ENCODE measurements around the gene SGK1.
"Not testable (repeated sequence)": the region's sequence is repeated elsewhere in the genome, so short reads cannot be mapped to it uniquely, and the experiment has no call there.

Gene SGK1

DNA sequence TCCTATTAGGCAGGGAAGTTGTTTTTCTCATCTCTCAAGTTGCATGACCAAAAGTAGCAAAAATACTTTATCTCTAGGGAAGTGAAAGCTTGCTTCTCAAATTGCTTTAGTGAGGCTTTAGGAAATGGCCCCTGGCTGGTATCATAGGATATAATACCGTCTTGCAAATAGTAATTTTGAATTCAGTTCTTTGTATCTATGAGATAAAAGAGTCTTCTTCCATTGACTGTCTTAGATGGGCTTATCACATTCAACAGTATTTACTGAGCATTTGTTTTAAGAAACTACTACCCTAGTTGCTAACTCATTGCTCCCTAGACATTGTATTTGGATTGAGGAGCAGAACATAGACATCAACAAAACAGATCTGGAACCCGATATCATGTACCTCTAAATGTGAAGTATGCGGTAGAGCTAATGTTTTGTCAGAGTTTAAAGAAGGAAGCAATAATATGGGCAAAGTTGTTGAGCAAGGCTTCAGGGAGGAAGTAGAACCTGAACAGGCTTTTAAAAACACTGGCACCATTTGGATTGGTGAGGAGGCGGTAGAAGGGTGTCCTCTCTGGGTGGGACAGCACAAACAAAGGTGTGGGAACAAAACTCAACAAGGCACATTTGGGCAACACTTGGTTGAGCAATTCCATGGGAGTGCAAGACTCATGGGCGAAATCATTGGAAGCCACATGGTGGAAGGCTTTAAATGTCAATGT lies 101.5 kb downstream of the SGK1 start:
- no peak for DNase-seq

GRCh38 chr6:134213410-134213809 lies 104.5 kb downstream of the SGK1 start:
- not testable (repeated sequence) for DNase-seq

DNA sequence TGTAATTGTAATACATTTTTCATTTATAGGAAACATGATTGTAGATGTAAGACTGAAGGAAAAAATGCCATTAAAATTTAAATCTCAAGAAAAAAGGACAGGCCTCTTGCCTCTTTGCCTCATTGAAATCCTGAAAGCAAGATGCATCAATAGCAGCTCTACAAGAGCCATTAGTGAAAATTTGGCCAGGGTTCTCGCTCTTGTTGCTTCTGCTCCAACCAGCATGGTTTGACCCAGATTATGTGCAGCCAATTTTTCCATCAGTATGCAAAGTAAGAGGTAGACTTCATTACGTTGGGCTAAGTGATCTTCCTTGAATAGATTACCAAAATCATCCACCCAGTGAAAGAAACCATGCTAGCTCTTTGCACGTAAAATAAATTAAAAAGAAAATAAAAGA lies 106.6 kb downstream of the SGK1 start:
- DNase-seq, result no peak

- no peak for DNase-seq
Measured at GRCh38 chr6:134207421-134207820, 110.5 kb downstream of the SGK1 start.

DNA sequence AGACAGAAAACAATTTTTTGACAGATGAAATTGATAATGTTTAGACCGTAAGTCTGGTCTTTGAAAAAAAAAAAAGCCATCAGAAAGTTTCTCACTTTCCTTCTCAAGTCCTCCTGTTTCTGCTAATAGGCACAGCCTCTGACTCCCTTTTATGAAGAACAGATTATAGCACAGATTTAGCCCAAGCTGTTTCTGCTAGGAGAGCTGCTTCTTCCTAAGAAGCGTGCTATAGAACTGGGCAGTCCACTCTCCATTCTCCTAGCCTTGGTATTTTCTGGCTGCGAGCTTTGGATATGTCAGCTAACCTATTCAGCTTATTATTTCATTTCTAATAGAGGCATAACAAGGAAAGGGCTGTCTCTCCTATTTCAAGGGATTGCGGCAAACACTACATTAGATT lies 112.5 kb downstream of the SGK1 start:
- DNase-seq, result no peak

DNA sequence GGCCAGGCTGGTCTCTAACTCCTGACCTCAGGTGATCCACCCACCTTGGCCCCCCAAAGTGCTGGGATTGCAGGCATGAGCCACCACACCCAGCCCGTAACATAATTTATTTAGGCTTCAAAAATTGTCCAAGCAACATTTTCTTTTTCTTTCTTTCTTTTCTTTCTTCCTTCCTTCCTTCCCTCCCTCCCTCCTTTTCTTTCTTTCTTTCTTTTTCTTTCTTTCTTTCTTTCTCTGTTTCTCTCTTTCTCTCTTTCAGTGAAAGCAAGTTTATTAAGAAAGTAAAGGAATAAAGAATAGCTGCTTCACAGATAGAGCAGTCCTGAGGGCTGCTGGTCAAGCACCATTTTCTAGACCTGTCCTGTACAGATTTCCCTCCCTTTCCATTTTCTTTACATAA lies 113.2 kb downstream of the SGK1 start:
- DNase-seq, result not testable (repeated sequence)

- DNase-seq, result no peak
Measured at GRCh38 chr6:134204031-134204430, 113.9 kb downstream of the SGK1 start.

- no peak for DNase-seq
Measured at GRCh38 chr6:134201716-134202115, 116.2 kb downstream of the SGK1 start.

DNA sequence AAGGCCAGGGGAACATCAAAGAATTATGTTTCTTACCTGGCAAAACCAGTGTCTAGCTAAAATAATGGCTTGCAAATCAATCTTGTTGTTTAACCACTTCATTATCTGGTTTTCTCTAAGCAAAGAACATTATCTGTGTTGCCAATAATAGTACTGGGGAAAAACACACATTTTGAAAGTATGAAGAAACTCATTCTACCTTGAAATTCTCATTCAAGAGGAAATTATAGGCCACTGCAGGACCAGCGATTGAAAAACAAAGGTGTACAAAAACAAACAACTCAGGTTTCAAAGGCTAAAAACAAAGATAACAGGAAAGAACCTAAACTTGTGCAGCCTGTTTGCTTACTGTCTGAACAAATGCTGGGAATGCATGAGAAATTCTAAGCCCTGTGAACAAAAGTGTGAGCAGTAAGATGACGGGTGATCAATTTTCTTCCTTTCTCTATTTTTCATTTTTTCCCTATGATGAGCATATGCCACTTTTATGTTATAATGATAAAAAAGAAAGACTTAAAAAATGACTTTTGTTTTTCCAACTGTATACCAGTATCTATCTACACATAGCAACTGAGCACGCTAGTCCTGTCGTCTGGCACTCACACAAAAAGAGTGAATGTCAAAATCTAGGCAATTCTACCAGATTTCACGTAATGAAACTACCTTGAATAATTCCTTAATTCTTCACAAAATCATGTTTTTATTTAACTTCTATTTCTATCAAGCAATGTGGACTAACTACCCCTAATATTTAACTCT lies 117.9 kb downstream of the SGK1 start:
- DNase-seq, result no peak

DNA sequence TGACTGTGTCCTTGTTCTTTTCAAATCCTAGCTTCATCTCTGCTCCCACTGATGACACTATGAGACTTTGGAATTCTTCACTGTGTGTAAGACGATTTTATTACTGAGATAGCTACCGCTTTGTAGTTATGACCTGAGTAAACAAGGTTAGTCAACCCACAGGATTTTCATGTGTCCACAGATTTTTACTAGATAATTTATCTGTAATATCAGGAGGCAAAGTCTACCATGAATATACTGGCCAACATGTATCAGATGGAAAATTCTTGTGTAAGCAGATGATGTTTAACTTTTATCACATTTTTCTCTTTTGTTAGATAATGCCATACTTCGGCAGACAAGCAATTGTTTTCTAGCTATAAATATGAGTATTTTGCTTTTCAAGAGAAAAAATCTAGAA lies 119.8 kb downstream of the SGK1 start:
- DNase-seq, result no peak

- not testable (repeated sequence) for DNase-seq
Measured at GRCh38 chr6:134197685-134198084, 120.2 kb downstream of the SGK1 start.

DNA sequence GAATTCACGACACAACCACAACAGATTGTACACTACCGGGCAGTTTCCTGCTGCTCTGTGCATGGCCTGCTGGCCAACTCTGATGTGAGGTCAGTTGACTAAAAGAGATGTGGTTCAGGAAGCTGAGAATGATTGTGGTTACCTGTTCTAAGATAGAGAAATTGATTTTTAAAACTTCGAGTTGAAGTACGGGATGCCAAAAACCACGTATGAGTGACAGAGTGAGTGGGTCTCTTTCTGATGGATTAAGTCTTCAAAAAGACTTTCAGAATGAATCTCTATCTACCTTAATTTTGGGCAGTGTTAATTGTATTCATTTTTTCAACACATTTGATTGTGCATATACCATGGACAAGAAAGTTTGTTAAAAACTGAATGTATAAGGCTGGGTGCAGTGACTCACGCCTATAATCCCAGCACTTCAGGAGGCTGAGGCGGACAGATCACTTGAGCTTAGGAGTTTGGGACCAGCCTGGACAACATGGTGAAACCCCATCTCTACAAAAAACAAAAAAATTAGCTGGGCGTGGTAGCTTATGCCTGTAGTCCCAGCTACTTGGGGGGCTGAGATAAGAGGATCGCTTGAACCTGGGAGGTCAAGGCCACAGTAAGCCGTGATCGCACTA lies 121.2 kb downstream of the SGK1 start:
- no peak for DNase-seq

- no peak for DNase-seq
Measured at GRCh38 chr6:134195985-134196384, 121.9 kb downstream of the SGK1 start.

DNA sequence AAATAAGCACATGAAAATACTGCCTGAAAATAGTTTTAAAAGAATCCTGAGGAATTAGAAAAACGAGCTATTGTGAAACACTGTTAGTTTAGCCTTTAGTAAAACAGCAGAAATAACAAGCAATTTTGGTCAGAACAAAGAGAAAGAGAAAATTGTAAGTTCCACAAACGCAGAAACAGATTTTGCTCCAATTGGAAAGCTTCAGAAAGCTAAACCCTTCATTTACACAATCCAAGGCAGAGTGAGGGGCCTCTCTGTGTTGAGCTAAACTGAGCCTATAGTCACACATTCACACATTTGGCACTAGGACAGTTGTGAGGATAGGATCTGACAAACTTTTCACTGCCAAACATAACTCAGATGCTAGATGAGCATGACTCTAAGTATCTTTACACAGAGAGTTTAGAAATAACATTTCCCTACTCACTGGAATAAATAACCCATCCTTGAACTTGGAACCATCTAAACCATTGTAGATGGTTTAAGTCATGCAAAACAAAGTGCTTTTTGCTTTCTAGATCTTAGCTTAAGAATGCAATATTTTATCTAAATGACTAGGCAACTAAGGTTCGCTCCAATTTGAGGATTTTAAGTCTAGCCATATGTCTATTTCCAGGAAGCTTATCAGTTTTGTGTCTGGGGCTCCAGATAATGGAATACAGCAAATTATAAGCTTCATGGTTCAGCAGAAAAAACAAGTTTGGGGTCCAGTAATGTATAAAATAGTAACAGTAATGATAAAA lies 122.6 kb downstream of the SGK1 start:
- DNase-seq, result no peak

- DNase-seq, result no peak
Measured at GRCh38 chr6:134193536-134194498, 124.1 kb downstream of the SGK1 start.

DNA sequence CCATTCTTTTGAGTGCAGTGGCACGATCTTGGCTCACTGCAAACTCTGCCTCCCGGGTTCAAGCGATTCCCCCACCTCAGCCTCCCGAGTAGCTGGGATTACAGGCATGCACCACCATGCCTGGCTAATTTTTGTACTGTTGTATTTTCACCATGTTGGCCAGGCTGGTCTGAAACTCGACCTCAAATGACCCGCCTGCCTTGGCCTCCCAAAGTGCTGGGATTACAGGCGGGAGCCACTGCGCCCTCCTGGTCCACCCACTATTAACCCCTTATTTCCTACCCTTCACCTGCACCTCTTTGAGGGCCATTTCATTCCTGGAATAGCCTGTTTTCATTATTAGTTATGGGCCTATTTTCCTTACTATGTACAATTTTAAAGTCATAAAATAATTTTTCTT lies 125.3 kb downstream of the SGK1 start:
- DNase-seq, result not testable (repeated sequence)

DNA sequence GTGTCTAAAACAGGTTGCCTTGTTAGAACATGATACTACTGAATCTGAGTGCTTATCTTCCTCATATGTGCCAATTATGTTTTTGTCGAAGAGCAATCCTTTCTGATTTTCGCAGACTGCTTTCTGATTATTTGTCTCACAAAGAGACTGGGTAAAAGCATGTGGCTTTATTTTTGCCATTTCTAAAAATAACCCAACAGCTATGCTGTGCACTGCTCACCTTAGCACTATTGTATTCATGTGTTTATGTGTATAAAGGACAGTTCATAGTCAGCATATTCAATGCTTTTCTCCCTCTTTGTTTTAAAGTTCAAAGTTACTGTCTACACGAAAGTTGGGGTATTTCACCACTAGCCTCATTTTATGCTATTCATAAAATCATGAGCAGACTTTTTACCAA lies 127.0 kb downstream of the SGK1 start:
- DNase-seq, result no peak

DNA sequence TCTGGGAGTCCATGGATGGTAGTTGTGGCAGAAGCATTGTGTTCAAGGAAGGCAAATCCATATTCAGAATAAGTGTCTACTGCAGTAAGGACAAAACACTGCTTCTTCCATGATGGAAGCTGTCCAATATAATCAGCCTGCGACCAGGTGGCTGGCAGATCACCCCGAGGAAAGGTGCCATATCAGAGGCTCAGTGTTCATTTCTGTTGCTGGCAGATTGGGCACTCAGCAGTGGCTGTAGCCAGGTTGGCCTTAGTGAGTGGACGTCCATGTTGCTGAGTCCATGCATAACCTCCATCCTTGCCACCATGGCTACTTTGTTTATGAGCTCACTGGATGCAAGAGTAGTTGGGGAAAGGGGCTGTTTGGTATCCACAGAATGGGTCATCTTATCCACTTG lies 130.2 kb downstream of the SGK1 start:
- no peak for DNase-seq

DNA sequence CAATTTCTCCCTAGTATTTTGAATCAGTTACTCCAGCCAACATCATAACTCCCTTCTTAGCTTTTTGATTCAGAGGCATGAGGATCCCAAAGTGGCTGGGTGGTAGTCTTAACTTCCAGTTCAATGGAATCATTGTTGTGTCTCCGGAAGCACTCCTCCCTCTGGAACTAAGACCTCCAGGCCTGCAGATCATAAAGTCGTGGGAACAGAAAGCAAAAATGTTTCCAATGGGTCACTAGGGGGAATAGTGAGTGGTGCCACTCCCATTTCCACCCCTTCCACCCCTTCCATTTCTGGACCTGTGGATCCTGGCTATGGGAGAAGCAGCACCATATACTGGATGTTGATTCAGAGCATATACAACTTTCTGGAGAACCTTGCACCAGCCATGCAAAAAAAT lies 130.8 kb downstream of the SGK1 start:
- DNase-seq, result no peak

- DNase-seq, result no peak
Measured at GRCh38 chr6:134186355-134186754, 131.6 kb downstream of the SGK1 start.

DNA sequence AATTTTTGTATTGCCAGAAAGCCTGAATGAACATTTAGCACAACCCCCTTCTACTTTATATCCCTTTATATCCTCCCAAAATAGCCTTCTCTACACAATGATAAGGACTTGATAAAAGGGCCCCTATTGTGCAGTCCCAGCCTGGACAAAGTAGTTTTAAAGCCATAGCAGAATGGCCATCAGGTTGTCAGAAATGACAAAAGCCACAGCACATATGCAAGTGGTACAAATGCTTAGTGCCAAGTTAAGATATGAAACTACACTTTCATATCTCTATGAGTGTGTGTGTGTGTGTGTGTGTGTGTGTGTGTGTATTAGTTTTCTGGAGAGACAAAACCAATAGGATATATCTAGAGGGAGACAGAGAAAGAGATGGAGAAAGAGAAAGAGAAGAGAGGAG lies 132.6 kb downstream of the SGK1 start:
- no peak for DNase-seq

GRCh38 chr6:134183844-134184243 lies 134.1 kb downstream of the SGK1 start:
- DNase-seq, result no peak
